Progenitor cell of endocrine pancreas (in vitro differentiated cells): ENCODE data around the gene LAMB1. TPM values are rescaled to one million over a fixed set of nuclear protein-coding genes. Genes with fewer than 3 reads are reported as not detected.

Experiments used
- DNase-seq: peaks from one replicate; pipeline ENCODE4 v3.0.0; 2021; ENCODE audit warnings: low spot score; ENCODE audit not compliant: unreplicated experiment
- H3K27ac Mint-ChIP-seq: 2 replicates; pipeline ENCODE4 v1.8.0; 2021; ENCODE audit warnings: mild to moderate bottlenecking, moderate library complexity, mixed read lengths
- H3K27me3 Mint-ChIP-seq: 2 replicates; pipeline ENCODE4 v1.8.0; 2021; ENCODE audit warnings: mixed read lengths
- H3K36me3 Mint-ChIP-seq: 2 replicates; pipeline ENCODE4 v1.8.0; 2022; ENCODE audit warnings: mixed read lengths; ENCODE audit not compliant: insufficient read depth
- H3K4me1 Mint-ChIP-seq: 2 replicates; pipeline ENCODE4 v1.8.0; 2021; ENCODE audit warnings: low read depth, mixed read lengths
- H3K4me3 Mint-ChIP-seq: 2 replicates; pipeline ENCODE4 v1.8.0; 2021; ENCODE audit warnings: low read depth, mild to moderate bottlenecking, moderate library complexity, mixed read lengths
- H3K9me3 Mint-ChIP-seq: 2 replicates; pipeline ENCODE4 v1.8.0; 2021; ENCODE audit warnings: low read depth, mixed read lengths
- total RNA-seq: library from RNA; stranded (reverse); gene quantifications from 2 replicates; pipeline ENCODE4 v1.2.1, GENCODE V29; 2021
- TF ChIP-seq, protein P1 (sequence below): fragments of 200-600 bp; sonication (generic); IDR thresholded peaks from one replicate; pipeline ENCODE4 v1.5.0; 2021; ENCODE audit warnings: antibody characterized with exemption, mild to moderate bottlenecking; ENCODE audit not compliant: unreplicated experiment

Gene LAMB1
- total RNA-seq, 1 donor from 2014 or later: 275 TPM

DNA sequence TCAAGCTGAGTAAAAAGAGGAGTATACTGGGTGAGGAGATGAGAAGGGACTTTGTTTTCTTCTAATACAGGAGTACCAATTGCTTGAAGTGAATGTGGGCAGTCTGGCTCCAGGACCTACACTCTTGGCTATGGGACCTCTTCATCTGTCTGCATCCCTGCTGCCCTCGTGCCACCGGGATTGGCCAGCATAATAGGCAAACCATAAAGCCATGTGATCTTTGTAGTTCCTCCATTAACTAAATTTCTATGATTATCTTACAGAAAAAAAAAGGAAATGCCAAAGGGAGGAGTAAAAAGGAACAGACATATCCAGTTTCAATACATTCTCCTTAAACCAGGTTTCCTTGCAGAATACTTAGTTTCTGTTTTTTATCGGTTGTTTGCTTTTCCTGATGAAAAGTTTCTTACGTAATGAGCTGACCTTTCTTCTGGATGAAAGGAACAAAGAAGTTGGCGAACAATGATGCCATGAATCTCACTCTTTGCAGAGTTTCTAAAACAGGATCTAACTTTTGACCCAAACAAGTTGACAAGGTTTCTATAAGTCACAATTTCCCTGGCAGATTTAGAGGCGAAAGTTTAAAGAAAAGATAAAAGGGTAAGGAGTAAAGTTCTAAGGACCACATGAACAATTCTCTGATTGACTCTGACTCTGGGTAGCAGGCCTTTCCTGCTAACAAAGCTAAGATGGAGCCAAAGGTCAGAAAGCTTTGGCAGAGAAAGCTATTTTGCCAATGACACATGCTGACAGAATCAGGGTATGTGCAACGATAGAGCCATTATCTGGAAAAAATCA is 54.1 kb downstream of the LAMB1 start:
- Mint-ChIP-seq H3K4me3 (no peak overlapping the region), H3K36me3 (peaks cover 55% of the 10 kb centered on the region), H3K27ac (peak overlapping the region; percentile 22), H3K9me3 (no peaks in the 10 kb centered on the region), H3K27me3 (no peaks in the 10 kb centered on the region), H3K4me1 (peaks cover 31% of the 10 kb centered on the region)
- no peak for DNase-seq
- TF ChIP-seq, protein P1, sequence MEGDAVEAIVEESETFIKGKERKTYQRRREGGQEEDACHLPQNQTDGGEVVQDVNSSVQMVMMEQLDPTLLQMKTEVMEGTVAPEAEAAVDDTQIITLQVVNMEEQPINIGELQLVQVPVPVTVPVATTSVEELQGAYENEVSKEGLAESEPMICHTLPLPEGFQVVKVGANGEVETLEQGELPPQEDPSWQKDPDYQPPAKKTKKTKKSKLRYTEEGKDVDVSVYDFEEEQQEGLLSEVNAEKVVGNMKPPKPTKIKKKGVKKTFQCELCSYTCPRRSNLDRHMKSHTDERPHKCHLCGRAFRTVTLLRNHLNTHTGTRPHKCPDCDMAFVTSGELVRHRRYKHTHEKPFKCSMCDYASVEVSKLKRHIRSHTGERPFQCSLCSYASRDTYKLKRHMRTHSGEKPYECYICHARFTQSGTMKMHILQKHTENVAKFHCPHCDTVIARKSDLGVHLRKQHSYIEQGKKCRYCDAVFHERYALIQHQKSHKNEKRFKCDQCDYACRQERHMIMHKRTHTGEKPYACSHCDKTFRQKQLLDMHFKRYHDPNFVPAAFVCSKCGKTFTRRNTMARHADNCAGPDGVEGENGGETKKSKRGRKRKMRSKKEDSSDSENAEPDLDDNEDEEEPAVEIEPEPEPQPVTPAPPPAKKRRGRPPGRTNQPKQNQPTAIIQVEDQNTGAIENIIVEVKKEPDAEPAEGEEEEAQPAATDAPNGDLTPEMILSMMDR: no peak

DNA sequence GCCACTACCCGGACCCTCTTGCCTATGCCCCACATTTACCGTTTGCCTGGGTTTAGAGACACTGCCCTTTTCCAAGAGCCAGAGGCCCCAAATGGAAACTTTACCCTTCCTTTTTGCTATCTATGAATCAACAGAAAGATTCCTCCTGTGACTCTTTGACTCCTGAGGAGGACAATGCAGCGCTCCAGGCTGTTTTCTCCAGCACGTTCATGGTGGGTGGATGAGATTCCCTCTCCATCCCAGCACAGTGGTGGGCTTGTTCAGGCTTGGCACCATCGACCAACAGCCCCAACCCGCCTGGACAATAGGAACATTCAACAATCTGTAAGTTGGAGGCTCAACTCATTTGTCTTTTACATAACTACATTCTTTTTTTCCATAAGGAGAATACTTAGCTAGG is 56.1 kb downstream of the LAMB1 start:
- DNase-seq: no peak
- Mint-ChIP-seq H3K27ac (no peak overlapping the region), H3K4me3 (no peak overlapping the region), H3K36me3 (peaks cover 57% of the 10 kb centered on the region), H3K9me3 (no peaks in the 10 kb centered on the region), H3K27me3 (no peaks in the 10 kb centered on the region), H3K4me1 (peaks cover 14% of the 10 kb centered on the region)
- TF ChIP-seq, protein P1: no peak

DNA sequence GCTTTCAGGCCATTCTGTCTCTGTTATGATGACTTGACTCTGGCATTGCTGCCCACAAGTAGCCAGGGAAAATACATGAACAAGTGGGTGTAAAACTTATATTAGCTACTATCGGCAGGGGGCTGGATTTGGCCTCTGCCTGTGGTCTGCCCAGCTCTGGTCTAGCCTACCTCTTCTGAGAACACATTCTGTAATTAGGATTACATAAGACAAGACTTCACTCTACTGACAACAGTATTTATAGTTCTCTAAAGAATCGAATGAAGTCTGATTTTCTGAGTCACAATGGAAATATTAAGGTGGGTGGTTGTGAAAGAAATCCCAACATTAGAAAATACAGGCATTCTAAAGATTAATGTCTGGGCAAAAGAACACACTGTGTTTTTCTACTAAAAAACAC is 56.5 kb downstream of the LAMB1 start:
- Mint-ChIP-seq H3K9me3 (no peaks in the 10 kb centered on the region), H3K4me3 (no peak overlapping the region), H3K27me3 (no peaks in the 10 kb centered on the region), H3K36me3 (peaks cover 52% of the 10 kb centered on the region), H3K4me1 (peaks cover 13% of the 10 kb centered on the region), H3K27ac (no peak overlapping the region)
- TF ChIP-seq, protein P1: no peak
- DNase-seq: no peak

DNA sequence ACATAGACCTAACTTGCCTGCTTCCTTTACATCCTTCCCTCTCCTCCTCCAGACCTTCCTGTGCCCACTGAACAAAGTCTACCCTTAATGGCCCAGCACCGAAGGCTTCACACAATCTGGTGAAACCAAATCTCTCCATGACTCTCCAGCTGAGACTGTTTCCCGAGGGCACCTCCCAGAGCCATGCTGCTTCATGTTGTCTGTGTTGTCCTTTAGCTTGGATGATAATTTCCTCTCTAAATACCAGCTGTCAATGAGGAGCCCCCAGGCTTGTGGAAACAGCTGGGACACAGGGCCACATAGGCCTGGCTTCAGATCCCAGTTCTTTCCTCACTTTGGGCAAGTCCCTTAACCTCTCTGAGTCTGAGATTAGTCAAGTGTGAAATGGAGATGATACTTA is 57.6 kb downstream of the LAMB1 start:
- TF ChIP-seq, protein P1: no peak
- no peak for DNase-seq
- peaks cover 48% of the 10 kb centered on the region for H3K36me3 Mint-ChIP-seq
- no peaks in the 10 kb centered on the region for H3K9me3 Mint-ChIP-seq
- H3K27me3 Mint-ChIP-seq: no peaks in the 10 kb centered on the region
- peaks cover 9% of the 10 kb centered on the region for H3K4me1 Mint-ChIP-seq
- H3K27ac Mint-ChIP-seq: no peak overlapping the region
- H3K4me3 Mint-ChIP-seq: no peak overlapping the region

DNA sequence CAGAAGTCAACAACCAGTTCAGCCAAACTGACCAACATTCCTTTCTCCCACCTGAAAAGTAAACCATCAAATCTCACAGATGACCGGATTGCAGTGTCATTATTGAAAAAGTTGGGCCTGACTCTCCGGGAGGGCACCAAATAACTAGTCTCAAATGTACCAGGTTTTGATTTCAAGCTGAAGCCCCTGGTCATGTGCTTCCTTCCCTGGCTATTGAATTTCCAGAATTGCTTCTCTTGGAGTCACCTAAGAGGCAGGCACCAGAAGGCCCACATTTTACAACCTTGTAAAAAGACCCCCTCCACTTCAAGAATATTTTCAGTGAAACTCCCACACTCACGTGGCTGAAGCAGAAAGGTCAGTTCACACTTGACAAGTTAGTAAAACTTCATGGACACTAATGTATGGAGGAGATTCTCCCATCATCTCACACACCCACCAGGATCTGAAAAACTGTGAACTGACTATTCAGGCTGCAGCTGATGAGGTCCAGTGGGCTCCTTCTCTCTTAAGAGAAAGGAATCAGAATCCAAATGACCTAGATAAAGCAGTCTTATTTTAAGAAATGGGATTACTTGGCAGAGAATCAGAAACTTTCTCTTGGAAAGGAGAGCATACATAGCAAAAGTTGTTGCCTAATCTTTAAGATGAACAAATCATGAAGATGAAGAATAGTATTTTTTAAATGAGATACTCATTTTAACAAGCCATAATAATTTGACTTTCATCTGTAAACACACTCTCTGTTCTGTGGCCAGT is 58.4 kb downstream of the LAMB1 start:
- Mint-ChIP-seq H3K27ac (peak overlapping the region; percentile 17), H3K4me1 (peaks cover 7% of the 10 kb centered on the region), H3K36me3 (peaks cover 47% of the 10 kb centered on the region), H3K9me3 (no peaks in the 10 kb centered on the region), H3K27me3 (no peaks in the 10 kb centered on the region), H3K4me3 (no peak overlapping the region)
- no peak for DNase-seq
- TF ChIP-seq, protein P1: no peak
